Measurements from ENCODE around the gene RPAP3. TPM values are rescaled to one million over a fixed set of nuclear protein-coding genes. Genes with fewer than 3 reads are reported as not detected.

The RPAP3 gene
- total and polyA plus RNA-seq, 2 of the 4 experiments (the other 2 are of a cell fraction): 10.6 to 13.4 TPM

- no peak for TF ChIP-seq CTCF (conservative IDR thresholded peaks at IDR 0.05; ENCODE audit: low read depth, low read length)
- no peak for TF ChIP-seq POLR2A (IDR thresholded peaks at IDR 0.05; ENCODE audit: low read depth, low read length)
- TF ChIP-seq RAD21 (IDR thresholded peaks at IDR 0.05; ENCODE audit: low read length): no peak
- TF ChIP-seq FOS (IDR thresholded peaks at IDR 0.05; ENCODE audit: low read depth, low read length): no peak
- TF ChIP-seq SMC3 (IDR thresholded peaks at IDR 0.05; ENCODE audit: low read depth, low read length): no peak
Observed at GRCh38 chr12:47747126-47747525, 41.3 kb upstream of the RPAP3 start (continued).

GRCh38 chr12:47746523-47746922, 40.7 kb upstream of the RPAP3 start:
- ATAC-seq (ENCODE audit: low read depth) (no peak), DNase-seq (no peak)
- Histone ChIP-seq H3K4me1 (ENCODE audit: control insufficient read depth, insufficient read depth, low read length) (no peaks in the 10 kb centered on the region), H3K14ac (replicated peaks; ENCODE audit: low read depth, low read length) (no peak overlapping the region), H3K4ac (ENCODE audit: low read depth, low read length) (no peak overlapping the region), H3K36me3 (ENCODE audit: control insufficient read depth, insufficient read depth, low read length) (no peaks in the 10 kb centered on the region), H2BK20ac (ENCODE audit: low read depth, low read length) (no peak overlapping the region), H3K9me1 (ENCODE audit: insufficient read depth, low read length) (no peaks in the 10 kb centered on the region), H3K4me2 (ENCODE audit: low read depth, low read length) (no peak overlapping the region), H4K20me1 (ENCODE audit: insufficient read depth, low read length) (no peaks in the 10 kb centered on the region), H2BK120ac (ENCODE audit: low read depth, low read length) (no peak overlapping the region), H3K79me1 (ENCODE audit: low read depth in 1 of 2, low read length in 2 of 2) (no peaks in the 10 kb centered on the region), H2AK9ac (replicated peaks; ENCODE audit: low read depth, low read length, poor library complexity) (no peak overlapping the region), H3K56ac (ENCODE audit: extremely low read depth, insufficient read depth, low read length) (no peak overlapping the region), H3K18ac (ENCODE audit: low read depth, low read length) (no peak overlapping the region), H3K9me3 (ENCODE audit: control insufficient read depth, insufficient read depth, low read length) (no peaks in the 10 kb centered on the region), H2AK5ac (ENCODE audit: low read depth, low read length) (no peak overlapping the region), H3K4me3 (ENCODE audit: insufficient read depth, low read depth, low read length) (no peak overlapping the region), H4K91ac (ENCODE audit: insufficient read depth, low read depth, low read length) (no peak overlapping the region), H3K27ac (ENCODE audit: insufficient read depth, low read length) (no peak overlapping the region), H3K23ac (ENCODE audit: low read depth, low read length) (no peak overlapping the region), H2BK15ac (ENCODE audit: low read depth, low read length) (no peak overlapping the region), H4K5ac (ENCODE audit: low read depth, low read length) (no peak overlapping the region), H4K8ac (ENCODE audit: low read depth in 2 of 2, low read length in 2 of 2) (no peak overlapping the region), H2BK5ac (ENCODE audit: low read depth, low read length, poor library complexity, severe bottlenecking) (no peak overlapping the region), H3K9ac (ENCODE audit: low read depth, low read length) (no peak overlapping the region), H3K27me3 (ENCODE audit: control insufficient read depth, insufficient read depth, low read length) (peaks cover 32% of the 10 kb centered on the region), H2AFZ (replicated peaks; ENCODE audit: low read length, poor library complexity) (no peak overlapping the region)
- intact Hi-C loops (cut with micrococcal nuclease): no loop called here
- no TSS peak for BruUV-seq (replicated peaks)
- CTCF ChIA-PET: no interaction called here
- POLR2A ChIA-PET (ENCODE audit: unreplicated experiment): no interaction called here
- dilution Hi-C loops (cut with HindIII; ENCODE audit: low sequenced_read_pairs, unreplicated experiment): no loop called here
- TF ChIP-seq RAD21 (IDR thresholded peaks at IDR 0.05; ENCODE audit: low read length) (no peak), ELK1 (IDR thresholded peaks at IDR 0.05; ENCODE audit: borderline replicate concordance, low read depth, low read length) (no peak)
- no CpG with 5 or more reads among the region's 7 CpGs for WGBS, 2 experiments (ENCODE audit: extremely low coverage in 2 of 2, insufficient read length in 1 of 2)
- in situ Hi-C loops (cut with MboI; ENCODE audit: low sequenced_read_pairs): loop anchor here (10.0 kb wide), 1 partner anchor 88 kb away; no protein-coding TSS in a partner anchor
